GM19324 (cell line): ENCODE data around the gene CD72.
A peak's percentile ranks its signal among the peaks of the same experiment; 100 is the strongest.
"Not testable (repeated sequence)": the region's sequence is repeated elsewhere in the genome, so short reads cannot be mapped to it uniquely, and the experiment has no call there.

Experiments
- ATAC-seq: cut with Tn5 transposase; IDR thresholded peaks from one replicate; pipeline ENCODE4 v1.9.1; 2021; ENCODE audit warnings: mild to moderate bottlenecking, moderate library complexity; ENCODE audit not compliant: unreplicated experiment, low FRiP score

Gene CD72

DNA sequence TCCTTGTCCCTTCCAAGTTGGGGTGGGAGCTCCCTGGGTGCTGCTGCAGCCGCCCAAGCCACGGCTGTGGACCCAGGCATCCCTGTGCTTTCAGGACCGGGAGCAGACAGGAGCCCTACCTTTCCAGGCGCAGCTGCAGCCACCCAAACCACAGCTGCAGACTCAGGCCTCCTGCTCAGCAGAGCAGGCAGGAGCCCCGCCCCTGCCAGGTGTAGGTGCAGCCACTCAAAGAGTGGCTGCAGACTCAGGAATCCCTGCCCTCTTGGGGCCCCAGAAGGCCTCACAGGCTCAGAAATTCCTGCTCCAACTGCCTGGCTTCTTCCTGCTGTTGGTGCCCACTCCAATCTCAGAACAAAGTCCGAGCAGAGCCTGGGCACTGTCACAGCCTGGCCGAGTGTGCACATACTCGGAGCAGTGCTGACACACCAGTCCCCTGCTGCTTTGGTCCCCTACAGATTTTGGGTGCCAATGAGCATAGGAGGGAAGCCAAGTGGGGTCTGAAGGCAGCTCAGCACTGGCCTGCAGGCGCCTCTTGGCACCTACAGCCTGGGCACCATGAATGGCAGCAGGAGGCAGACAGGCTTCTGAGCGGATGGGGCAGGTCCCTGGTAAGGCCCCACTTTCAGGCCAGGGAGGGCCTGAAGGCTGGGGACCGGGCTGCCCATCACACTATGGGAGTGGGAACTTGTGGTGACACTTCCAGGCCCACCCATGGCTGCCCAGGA lies 19.2 kb downstream of the CD72 start:
- ATAC-seq = no peak

DNA sequence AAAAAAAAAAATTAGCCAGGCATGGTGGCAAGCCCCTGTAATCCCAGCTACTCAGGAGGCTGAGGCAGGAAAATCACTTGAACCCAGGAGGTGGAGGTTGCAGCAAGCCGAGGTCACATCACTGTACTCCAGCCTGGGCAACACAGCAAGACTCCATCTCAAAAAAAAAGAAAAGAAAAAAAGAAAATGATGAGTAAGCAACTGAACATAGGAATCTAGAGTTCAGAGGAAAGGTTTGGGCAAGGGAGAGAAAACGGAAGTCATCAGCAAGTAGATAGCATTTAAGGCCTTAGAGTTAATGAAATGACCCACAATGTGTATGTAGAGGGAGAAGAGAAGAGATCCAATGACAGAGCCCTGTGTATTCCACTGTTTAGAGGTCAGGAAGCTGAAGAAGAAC lies 21.3 kb downstream of the CD72 start:
- not testable (repeated sequence) for ATAC-seq

DNA sequence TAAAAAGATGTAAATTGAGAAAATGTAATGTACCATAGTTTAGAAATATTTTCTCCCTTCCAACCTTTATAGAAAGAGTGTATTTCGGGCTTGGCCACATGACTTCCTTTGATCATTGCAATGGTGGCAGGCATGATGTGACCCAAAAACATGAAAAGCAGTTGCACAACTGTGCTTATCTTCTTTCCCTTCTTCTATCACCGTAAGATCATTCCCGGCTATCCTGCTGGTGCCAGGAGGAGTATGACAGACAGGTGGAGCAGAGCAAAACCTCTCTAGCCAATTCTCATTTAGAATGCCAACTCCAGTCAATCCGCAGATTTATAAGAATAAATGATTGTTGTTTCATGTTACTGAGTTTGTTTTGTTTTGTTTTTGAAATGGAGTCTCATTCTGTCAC lies 23.7 kb downstream of the CD72 start:
- no peak for ATAC-seq

DNA sequence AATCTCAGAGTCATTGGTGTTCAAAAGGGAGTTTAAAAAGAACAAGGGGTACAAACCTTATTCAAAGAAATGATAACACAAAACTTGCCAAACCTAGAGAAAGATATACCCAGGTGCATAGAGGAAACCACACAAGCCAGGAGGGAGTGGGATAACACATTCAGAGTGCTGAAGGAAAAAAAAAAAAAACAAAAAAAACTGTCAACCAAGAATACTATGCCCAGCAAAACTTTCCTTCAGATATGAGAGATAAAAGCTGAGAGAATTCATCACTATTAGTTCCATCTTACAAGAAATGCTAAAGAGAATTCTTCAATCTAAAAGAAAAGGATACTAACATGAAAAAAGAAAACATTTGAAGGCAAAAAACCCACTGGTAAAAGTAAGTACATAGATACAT lies 24.6 kb downstream of the CD72 start:
- no peak for ATAC-seq

DNA sequence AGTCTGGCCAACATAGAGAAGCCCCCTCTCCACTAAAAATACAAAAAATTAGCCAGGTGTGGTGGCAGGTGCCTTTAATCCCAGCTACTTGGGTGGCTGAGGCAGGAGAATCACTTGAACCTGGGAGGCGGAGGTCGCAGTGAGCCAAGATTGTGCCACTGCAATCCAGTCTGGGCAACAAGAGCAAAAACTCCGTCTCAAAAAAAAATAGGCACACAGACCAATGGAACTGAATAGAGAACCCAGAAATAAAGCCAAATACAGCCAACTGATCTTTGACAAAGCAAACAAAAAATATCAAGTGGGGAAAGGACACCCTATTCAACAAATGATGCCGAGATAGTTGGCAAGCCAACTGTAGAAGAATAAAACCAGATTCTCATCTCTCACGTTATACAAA lies 29.7 kb downstream of the CD72 start:
- ATAC-seq = not testable (repeated sequence)

DNA sequence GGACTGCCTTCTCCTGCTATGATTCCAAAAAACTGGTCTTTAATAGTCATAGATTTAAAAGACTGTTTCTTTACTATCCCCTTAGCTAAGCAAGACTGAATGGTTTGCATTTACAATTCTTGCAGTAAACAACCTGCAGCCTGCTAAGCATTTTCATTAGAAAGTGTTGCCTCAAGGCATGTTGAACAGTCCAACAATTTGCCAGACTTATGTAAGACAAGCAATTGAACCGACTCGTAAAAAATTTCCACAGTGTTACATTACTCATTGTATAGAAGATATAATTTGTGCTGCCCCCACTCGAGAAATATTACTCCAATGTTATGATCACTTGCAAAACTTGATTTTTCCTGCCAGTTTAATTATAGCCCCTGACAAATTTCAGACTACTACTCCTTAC lies 33.5 kb downstream of the CD72 start:
- ATAC-seq = not testable (repeated sequence)

DNA sequence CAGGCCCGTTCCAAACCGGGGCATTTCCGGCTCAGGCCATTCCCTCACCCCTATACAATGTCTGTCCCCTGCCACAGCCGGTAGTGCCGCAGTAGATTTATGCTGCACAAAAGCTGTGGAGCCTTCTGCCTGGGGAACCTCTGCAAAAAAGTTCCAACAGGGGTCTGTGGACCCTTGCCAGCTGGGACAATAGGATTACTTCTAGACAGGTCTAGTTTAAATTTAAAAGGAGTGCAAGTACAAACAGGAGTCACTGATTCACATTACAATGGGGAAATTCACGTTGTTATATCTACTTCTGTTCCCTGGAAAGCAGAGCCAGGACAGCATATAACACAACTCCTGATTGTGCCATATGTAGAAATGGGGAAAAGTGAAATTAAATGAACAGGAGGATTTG lies 34.7 kb downstream of the CD72 start:
- ATAC-seq = not testable (repeated sequence)

DNA sequence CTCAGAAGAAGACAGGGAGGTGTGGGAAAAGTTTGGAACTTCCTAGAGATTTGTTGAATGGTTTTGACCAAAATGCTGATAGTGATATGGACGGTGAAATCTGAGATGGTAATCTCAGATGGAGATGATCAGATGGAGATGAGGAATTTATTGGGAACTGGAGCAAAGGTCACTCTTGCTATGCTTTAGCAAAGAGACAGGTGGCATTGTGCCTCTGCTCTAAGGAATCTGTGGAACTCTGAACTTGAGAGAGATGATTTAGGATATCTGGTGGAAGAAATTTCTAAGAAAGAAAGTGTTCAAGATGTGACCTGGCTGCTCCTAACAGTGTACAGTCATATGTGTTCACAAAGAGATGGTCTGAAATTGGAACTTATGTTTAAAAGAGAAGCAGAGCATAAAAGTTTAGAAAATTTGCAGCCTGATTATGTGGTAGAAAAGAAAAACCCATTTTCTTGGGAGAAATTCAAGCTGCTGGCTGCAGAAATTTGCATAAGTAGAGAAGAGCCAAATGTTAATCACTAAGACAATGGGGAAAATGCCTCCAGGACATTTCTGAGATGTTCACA lies 38.5 kb downstream of the CD72 start:
- ATAC-seq = not testable (repeated sequence)

DNA sequence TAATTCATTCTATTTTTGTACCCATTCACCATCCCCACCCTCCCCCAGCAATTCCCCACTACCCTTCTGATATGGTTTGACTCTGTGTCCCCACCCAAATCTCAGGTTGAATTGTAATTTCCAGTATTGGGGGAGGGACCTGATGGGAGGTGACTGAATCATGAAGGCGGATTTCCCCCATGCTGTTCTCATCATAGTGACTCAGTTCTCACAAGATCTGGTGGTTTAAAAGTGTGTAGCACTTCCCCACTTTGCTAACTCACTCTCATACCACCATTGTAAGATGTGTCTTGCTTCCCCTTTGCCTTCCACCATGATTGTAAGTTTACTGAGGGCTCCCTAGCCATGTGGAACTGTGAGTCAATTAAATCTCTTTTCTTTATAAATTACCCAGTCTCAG lies 39.1 kb downstream of the CD72 start:
- no peak for ATAC-seq

DNA sequence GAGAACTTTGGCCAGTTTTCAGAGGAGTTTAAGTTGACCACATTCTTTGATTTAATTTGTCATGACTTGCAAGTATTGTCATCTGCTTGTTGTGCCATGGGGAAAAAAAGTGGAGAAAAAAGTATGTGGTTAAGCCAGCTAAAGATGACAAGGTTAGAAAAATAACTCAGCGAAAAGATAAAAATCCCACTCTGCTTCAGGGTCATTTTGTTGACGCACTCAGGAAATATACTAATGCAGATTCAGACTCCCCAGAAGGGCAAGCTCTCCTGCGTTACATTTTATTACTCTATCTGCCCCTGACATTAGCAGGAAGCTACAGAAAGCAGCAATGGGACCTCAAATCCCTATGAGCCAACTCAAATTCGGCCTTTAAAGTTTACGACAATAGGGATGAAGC lies 40.7 kb downstream of the CD72 start:
- ATAC-seq = no peak

DNA sequence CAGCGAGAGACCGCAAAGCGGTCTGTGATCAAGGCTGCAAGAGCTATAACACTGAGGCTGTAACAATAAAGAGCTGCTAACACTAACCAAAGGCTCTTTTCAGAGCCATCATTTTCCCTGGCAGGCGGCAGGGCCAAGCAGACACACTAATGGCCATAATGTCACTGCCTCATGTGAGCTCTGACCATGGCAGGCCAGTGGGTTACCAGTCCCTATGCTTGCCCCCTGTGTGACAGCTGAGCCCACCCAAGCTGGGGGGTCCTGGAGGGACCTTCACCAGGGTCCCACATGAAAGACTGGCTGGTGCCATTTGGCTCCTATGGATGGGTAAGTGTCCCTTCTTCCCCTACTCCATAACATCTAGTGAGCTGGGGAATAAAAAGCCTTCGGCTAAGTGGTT lies 42.7 kb downstream of the CD72 start:
- ATAC-seq = no peak

DNA sequence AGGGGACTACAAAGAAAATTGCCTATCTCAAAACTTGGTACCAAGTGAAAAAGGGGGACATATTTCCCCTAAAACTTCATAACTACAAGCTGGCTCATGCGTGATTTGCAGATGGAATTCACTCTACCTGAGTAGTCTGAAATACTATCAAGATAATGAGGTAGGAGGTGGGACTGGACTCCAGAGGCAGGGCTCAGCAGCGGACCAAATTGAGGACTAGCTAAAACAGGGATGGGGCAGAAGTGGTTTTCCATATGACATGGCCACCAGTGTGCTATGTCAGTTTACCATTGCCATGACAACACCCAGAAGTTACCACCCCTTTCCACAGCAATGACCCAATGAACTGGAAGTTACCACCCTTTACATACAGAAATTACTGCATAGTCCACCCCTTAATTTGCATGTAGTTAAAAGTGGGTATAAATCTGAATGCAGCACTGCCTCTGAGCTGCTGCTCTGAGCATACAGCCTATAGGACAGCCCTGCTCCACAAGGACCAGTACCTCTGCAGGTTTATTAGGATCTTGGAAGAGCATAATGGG lies 43.6 kb downstream of the CD72 start:
- no peak for ATAC-seq

DNA sequence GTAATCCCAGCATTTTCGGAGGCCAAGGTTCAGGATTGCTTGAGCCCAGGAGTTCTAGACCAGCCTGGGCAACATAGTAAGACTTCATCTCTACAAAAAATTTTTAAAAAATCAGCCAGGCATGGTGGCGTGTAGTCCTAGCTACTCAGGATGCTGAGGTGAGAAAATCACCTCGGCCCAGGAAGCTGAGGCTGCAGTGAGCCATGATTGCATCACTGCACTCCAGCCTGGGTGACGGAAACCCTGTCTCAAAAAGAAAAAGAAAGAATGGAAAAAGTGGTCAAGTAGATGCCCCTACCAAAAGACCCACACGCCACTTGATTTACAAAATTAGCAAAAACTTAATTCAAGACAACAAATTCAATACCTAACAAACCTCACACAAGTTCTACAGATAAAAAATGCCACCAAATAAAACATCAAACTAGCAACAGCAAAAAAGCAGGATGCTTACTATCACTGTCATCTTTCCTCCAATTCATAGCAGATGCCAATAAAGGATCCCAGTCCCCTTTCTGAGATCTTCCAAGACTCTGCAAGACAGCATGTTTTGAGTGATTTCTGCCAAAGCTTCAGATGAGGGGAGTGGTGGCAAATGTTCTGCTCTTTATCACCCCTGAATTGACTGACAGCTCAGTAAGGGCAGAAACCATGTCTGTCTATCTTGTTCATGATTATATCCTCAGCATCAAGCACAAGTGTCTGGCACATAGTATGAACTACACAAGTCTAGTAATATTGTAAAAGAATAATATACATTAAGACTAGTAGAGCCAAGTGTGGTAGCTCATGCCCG lies 47.3 kb downstream of the CD72 start:
- no peak for ATAC-seq

DNA sequence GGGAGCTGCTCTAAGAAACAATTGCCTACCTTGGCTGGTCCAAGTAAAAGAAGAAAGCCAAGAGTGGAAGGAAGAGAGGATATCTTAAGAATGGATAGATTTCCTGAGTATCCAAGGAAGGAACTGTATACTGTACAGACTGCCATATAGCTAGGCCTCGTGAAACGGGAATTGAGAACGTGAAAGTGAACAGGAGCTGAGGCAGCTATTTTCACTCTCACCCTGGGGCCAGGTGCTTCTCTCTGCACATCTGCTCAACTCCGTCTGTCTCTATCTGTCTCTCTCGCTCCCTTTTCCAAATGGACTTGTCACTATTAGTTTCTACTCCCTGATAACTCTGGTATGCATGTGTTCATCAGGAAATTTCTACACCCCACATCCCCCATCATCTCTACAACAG lies 49.0 kb downstream of the CD72 start:
- peak; percentile 72 for ATAC-seq

DNA sequence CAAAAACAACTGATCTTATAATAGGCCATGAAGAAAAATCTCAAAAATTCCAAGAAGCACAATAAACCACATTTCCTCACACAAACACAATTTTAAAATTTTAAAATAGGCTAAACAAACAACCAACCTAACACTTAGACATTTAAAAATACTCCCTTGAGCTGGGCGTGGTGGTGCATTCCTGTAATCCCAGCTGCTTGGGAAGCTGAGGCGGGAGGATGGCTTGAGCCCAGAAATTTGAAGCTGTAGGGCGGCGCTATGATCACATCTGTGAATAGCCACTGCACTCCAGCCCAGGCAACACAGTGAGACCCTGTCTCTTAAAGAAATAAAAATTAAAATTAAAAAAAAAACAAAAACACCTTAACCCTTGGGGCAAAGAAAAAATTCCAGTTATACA lies 50.0 kb downstream of the CD72 start:
- ATAC-seq = no peak

DNA sequence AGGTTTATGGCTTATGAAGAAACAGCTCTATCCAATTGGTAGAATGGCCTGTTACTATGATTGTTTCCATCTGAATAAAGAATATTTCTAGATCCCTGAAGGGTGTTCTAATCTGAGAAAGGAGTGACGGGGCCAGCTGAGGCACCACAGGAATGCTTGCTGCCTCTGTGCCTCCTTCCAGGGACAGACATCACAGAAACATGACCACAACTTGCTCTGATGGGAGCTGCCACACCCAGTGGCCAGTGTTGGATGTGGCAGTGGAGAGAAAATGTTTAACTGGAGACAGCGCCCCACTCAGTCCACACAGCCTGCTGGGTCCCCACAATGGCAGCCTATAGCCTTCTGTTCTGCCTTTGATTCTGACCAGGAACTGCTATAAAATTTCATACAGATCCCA lies 51.8 kb downstream of the CD72 start:
- ATAC-seq = no peak

DNA sequence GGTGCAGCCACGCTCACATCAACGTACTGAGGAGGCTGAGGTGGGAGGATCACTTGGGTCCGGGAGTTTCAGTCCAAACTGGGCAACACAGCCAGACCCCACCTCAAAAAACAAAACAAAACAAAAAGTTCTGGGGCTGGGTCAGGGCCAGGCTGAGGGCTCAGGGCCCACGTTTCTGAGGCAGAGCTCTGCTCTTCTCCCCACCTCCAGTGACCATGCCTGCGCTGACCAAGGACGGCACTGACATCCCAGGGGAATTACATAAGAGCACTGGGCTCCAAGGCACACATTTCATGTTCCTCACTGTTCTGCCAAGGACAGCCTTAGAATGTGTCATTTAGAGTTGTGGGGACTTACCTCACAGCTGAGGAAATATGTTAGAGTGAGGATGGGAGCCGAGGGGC lies 53.6 kb downstream of the CD72 start:
- ATAC-seq = no peak

DNA sequence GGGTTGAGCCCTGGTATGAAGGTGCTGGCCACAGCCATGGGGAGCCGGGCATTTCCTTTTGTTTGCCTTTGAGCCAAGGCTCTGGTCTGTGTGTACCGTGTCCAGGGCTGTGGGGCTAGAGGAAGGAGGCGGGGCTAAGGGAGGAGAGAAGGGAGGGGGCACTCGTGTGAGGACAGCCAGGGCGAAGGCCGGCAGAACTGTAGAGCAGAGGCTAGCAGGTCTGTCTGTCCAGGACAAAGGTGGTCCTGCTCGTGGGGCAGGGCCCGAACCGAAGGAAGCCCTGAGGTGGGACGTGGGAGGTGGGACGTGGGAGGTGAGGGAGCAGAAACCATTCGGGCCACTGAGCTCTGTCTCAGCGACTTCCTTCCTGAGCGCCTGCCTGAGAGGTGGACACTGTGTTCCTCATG lies 54.4 kb downstream of the CD72 start:
- ATAC-seq = no peak

DNA sequence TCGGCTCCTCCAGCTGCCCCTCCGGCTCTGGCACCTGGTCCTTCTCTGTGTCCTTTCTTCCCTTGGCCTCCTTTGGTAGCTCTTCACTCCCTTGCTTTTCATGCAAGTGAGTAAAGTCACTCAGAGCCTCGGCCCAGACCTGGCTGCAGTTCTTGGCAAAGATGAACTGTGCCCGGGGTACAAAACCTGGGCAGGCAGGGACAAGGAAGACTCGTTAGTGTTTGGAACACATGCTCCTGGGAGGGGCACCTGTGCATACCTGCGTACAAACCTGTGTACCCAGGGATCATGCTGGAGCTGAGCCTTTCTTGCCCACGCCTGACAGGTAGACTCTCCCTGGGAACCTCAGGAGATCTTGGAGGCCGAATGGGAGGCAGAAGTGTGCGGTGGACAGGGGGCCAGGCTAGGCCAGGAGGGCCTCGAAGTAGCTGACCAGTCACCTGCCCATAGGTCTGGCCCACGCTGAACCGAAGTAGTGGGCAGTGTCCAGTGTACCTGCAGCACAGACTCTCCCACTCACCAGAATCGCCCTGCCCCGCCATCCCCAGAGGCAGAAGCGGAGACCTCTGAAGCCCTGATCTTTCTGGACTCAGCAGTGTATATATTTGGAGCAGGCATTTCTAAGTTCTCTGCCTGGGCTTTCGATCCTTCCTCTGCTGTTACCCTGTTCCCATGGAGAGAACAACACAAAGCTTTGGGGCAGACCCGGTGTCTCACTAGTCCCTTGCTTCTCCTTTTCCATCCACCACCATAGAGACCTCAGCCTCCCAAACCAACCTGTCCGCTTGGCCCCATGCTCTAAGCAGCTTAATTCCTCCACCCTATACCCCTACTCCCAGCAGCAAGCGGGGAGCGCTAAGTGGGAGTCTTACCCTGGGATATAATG lies 55.1 kb downstream of the CD72 start:
- no peak for ATAC-seq

DNA sequence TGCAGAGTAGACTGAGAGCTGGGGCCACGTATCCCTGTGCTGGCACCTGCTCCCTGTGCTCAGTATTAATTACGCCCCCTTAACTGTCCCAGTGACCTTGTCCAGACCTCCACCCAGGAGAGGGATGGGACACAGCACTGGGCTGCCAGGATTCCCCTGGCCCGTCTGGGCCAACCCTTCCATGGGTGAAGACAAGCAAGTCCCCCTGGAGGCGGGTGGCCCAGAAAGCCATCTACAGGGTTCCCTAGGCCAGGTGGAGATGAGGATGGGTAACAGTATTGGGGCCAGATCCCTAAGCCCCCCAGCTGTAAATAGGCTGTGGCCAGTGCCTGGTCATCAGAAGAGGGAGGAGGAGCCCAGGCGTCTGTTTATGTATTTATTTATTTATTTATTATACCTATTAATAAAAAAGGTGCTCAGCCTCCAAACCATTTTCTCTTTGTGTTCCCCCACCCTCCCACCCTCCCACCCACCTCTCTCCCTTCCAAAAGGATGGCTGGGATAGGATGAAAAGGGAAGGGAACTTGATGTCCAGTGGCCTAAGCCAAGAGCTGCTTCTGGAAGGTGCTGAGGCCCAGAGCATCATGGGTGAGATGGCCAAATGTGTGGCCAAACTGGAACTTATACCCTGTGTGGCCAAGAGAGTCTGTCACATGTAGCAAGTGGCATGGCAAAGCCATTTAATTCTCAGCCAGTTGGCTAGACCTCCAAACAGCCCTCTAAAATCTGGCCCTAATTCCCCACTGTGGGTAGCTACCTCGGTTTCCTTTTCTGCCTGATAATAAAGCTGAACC lies 56.5 kb downstream of the CD72 start:
- no peak for ATAC-seq
